IPS-20b (cell line): ENCODE results near the gene RLIM.

ENCODE experiments used
- H3K27ac ChIP-seq: one replicate; pipeline ENCODE4 v1.5.1; 2013; ENCODE audit warnings: low read length
- H3K27me3 ChIP-seq: 2 replicates; pipeline ENCODE4 v1.6.1; 2013; ENCODE audit warnings: mild to moderate bottlenecking, low read length, inconsistent platforms; ENCODE audit not compliant: insufficient read depth
- H3K36me3 ChIP-seq: 2 replicates; pipeline ENCODE4 v1.6.1; 2013; ENCODE audit warnings: low read depth, mild to moderate bottlenecking, inconsistent platforms, low read length, moderate library complexity; ENCODE audit not compliant: insufficient read depth
- H3K4me1 ChIP-seq: 2 replicates; pipeline ENCODE4 v1.6.1; 2013; ENCODE audit warnings: mild to moderate bottlenecking, control low read depth, inconsistent platforms, low read length, moderate library complexity; ENCODE audit not compliant: insufficient read depth
- H3K4me3 ChIP-seq: 2 replicates; pipeline ENCODE4 v1.5.1; 2013; ENCODE audit warnings: mild to moderate bottlenecking, low read length, inconsistent platforms
- H3K9ac ChIP-seq: 2 replicates; pipeline ENCODE4 v1.6.1; 2013; ENCODE audit warnings: low read depth, mild to moderate bottlenecking, inconsistent platforms, low read length, moderate library complexity
- H3K9me3 ChIP-seq: 2 replicates; pipeline ENCODE4 v1.6.1; 2013; ENCODE audit warnings: mild to moderate bottlenecking, low read depth, low read length, inconsistent platforms; ENCODE audit not compliant: insufficient read depth

The RLIM gene

DNA sequence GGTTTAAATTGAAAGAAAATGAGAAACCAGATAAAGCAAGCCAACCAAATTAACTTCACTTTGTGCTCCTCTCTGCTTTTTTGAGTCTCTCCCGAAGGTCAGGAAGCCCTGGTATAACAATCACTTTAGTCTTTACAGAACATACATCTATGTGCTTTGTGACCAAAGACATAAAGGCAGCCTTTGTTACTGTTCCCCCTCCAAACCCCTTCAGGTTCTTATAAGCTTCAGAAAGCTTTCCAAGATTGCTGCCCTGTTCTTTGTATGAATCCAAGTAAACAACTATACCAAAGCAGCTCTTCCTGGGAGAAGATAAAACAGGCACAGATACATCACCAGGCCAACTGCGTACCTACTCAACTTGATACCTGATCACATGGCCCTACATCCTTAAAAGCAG lies 28.7 kb downstream of the RLIM start:
- peaks cover 29% of the 10 kb centered on the region for H3K36me3 ChIP-seq
- no peak overlapping the region for H3K9ac ChIP-seq

DNA sequence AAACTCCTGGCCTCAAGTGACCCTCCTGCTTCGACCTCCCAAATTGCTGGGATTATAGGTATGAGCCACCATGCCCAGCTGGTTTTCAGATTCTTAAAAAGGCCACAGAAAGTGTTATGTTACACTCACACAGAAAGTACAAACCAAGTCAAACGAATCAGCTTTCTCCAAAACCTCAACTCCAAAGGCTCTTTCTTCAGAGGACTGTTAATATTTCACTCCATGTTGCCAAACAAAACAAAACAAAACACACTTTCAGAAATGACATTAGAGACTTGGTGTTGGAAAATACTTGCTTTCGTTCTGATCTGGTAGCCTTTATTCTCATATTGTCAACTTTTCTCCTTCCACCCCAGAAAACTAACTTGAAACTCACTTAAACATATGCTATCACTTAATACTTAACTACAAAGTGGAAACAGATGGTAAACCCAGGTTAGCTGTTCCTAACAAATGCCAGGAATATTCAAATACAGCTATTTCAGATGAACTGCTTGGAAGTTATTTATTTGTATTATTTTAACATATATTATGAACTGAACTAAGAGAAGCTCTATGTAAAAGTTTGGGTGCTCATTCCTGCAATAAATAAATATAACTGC lies 34.7 kb downstream of the RLIM start:
- Histone ChIP-seq H3K9ac (no peak overlapping the region), H3K4me1 (no peaks in the 10 kb centered on the region), H3K27ac (no peak overlapping the region), H3K27me3 (no peaks in the 10 kb centered on the region), H3K4me3 (no peak overlapping the region), H3K36me3 (no peaks in the 10 kb centered on the region), H3K9me3 (no peaks in the 10 kb centered on the region)

More for the DNA sequence above, 28.7 kb downstream of the RLIM start:
- no peaks in the 10 kb centered on the region for H3K27me3 ChIP-seq
- H3K9me3 ChIP-seq: no peaks in the 10 kb centered on the region
- no peaks in the 10 kb centered on the region for H3K4me1 ChIP-seq
- H3K27ac ChIP-seq: no peak overlapping the region
- no peak overlapping the region for H3K4me3 ChIP-seq

DNA sequence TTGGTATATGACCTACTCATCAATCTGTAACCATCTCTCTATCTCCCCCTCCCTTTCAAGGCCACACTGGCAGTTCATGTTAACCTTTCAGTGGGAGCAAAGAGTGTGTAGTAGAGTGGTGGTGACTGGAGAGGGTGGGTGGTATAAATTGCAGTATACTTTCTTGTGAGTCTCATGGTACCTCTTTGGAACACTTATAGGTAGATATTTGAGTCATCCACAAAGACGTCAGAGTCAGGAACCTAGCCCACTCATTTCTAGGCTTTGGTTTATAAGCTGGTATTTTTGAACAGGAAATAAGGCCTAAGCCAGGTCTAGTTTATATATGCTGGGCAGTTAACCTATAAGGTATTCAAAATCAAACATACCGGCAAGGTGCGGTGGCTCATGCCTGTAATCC lies 36.3 kb downstream of the RLIM start:
- Histone ChIP-seq H3K4me3 (no peak overlapping the region), H3K4me1 (no peaks in the 10 kb centered on the region), H3K27me3 (no peaks in the 10 kb centered on the region), H3K36me3 (no peaks in the 10 kb centered on the region), H3K9me3 (no peaks in the 10 kb centered on the region), H3K27ac (no peak overlapping the region), H3K9ac (no peak overlapping the region)

DNA sequence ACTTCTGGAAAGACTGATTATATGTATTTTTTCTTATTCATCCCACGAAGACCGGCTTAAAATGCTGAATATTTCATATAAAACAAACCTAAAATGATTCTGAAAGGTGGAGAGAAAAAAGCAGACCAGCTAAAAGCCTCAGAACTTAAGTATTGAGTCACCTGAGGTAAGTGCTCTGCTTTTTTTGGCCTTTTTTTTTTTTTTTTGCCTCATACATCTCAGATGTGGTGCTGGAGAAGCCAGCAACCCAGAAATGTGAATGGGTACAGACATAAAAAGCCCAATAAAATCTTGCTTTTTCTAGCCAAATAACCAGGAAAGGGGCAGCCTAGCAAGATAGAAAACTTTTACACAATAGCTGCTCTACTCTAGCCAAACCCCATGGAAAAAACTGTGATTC lies 57.0 kb downstream of the RLIM start:
- Histone ChIP-seq H3K4me3 (no peak overlapping the region), H3K36me3 (no peaks in the 10 kb centered on the region), H3K27ac (no peak overlapping the region), H3K27me3 (no peaks in the 10 kb centered on the region), H3K9ac (no peak overlapping the region), H3K9me3 (no peaks in the 10 kb centered on the region), H3K4me1 (no peaks in the 10 kb centered on the region)

DNA sequence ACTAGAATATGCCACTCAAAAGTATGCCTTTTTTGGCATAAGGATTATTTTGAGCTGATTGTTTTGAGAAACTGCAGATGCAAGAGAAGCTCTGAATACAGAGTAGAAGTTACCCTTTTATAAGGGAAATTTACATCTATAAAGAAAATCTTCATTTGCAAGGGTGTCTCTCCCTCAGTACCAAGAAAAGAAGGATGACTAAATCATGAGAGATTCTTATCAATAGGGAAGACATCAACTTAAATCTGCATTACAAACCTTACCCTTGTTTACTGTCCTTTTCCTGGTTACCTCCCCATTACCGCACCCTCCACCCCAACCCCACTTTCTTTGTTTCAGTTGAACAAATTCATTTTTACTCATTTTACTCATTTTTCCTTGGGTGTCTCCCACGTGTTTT lies 62.5 kb downstream of the RLIM start:
- H3K9ac ChIP-seq: no peak overlapping the region
- no peak overlapping the region for H3K27ac ChIP-seq
- no peaks in the 10 kb centered on the region for H3K36me3 ChIP-seq
- H3K27me3 ChIP-seq: no peaks in the 10 kb centered on the region; the same call in 1 of the 2 replicates
- H3K4me1 ChIP-seq: peaks cover 3% of the 10 kb centered on the region; the same call in 1 of the 2 replicates
- H3K9me3 ChIP-seq: no peaks in the 10 kb centered on the region
- H3K4me3 ChIP-seq: no peak overlapping the region

DNA sequence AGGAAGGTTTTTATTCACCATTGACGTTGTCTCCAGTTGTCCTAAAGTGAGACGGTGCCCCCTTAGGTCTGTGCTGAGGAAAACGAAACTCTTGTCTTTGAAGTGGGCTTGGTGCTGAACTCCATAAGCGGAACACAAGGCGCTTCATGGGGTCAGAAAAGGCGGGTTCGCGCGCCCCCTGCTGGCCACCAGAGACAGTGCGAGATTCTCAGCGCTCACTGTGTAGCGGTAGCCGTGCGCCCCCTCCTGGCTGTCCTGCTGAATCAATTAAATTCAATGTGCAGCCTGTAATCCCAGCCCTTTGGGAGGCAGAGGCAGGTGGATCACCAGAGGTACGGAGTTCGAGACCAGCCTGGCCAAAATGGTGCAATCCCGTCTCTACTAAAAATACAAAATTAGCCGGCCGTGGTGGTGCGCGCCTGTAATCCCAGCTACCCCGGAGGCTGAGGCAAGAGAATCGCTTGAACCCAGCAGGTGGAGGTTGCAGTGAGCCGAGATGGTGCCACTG lies 64.1 kb downstream of the RLIM start:
- H3K27me3 ChIP-seq: no peaks in the 10 kb centered on the region; the same call in 1 of the 2 replicates
- H3K36me3 ChIP-seq: no peaks in the 10 kb centered on the region
- no peak overlapping the region for H3K4me3 ChIP-seq
- H3K9me3 ChIP-seq: no peaks in the 10 kb centered on the region
- H3K9ac ChIP-seq: no peak overlapping the region
- no peak overlapping the region for H3K27ac ChIP-seq
- H3K4me1 ChIP-seq: peaks cover 3% of the 10 kb centered on the region; the same call in 1 of the 2 replicates

DNA sequence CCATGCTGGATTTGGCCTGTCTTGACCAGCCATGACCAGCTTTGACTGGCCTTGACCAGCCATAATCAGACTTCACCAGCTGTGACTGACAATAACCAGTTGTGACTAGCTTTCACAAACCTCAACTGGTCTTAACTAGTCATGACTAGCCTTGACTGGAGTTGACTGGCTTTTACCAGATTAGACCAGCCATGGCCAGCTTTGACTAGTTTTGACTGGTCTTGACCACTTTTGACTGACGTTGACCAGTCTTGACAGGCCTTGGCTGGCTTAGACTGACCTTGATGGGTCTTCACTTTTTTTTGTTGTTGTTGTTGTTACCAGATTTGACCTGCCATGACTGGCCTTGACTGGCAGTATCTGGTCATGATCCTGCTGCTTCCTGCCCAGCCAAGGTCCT lies 67.4 kb downstream of the RLIM start:
- H3K9ac ChIP-seq: no peak overlapping the region
- H3K4me1 ChIP-seq: peaks cover 3% of the 10 kb centered on the region; the same call in 1 of the 2 replicates
- H3K4me3 ChIP-seq: no peak overlapping the region
- no peaks in the 10 kb centered on the region for H3K9me3 ChIP-seq
- H3K36me3 ChIP-seq: no peaks in the 10 kb centered on the region
- H3K27ac ChIP-seq: no peak overlapping the region
- no peaks in the 10 kb centered on the region; the same call in 1 of the 2 replicates for H3K27me3 ChIP-seq

DNA sequence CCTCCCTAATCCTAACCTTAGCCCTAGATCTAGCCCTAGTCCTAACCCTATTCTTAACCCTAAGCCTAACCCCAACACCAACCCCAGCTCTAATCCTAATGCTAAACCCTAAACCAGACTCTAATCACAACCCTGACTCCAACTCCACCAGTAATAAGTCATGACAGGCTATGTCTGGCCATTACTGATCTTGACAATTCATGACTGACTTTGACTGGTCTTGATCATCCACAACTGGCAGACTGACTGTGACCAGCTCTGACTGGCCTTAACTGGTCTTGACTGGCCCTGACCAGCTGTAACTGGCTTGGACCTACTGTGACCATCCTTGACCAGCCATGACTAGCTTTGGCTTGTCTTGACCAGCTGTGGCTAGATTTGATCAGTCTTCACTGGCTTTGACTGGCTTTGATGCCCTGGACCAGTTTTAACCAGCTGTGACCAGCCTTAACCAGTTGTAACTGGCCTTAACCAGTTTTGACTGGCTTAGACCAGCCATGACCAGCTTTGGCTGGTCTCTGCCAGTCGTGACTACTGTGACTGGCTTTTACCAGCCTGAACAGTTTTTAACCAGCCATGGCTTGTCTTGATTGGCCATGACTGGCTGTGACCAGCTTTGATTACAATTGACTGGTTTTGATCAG lies 68.4 kb downstream of the RLIM start:
- Histone ChIP-seq H3K9me3 (no peaks in the 10 kb centered on the region), H3K4me1 (peaks cover 3% of the 10 kb centered on the region; the same call in 1 of the 2 replicates), H3K27ac (no peak overlapping the region), H3K36me3 (no peaks in the 10 kb centered on the region), H3K4me3 (no peak overlapping the region), H3K27me3 (no peaks in the 10 kb centered on the region; the same call in 1 of the 2 replicates), H3K9ac (no peak overlapping the region)

DNA sequence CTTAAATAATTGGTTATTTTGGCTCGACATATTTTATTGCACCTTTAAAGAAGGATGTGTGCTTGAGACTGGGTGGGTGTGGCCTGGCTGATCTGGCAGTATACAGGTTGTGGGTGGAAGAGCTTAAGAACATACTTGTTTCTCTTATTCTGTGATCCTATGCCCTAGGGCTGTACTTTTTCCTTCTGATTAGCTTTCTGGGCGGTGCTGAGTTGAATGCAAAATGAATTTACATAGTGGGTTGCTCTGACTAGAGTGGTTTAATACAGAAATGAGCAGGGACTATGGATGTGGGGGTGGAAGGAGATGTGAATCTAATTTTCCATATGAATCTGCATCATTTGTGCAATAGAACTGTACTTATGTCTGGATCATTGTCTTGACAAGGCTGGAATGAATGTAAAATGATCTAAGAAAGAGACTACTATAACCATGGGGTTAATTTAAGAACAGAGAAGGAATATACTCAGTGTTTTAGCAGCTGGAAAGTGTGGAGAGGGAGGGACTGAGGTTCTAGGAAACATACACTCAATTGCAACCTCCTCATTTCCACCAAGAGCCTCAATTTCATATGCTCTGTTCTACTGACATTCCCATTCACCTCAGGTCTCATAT lies 73.7 kb downstream of the RLIM start:
- H3K9me3 ChIP-seq: no peaks in the 10 kb centered on the region

DNA sequence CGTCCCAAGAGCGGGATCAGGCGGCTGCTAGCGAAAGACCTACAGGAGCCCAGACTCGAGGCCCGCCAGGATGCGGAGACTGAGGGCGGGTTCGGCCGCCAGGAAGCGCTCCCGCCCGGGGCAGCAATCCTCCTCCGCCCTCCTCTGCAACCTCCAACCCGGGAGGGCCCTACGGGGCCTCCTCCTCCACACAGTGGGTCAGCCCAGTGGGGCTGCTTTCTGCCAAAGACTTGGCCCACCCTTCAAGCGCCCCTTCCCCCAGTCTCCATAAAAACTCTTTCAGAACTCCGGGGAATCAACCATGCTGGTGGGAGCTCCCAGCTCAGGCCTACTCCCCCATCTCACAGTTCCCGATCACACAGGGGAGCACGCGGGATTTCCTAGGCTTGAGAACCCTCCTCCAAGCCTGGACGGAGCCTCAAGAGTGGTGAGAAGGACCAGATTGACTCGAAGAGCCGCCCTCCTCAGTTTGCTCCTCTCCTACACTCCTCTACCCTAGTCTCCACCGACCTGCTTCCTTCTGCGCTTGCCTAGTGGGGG lies 77.5 kb downstream of the RLIM start:
- Histone ChIP-seq H3K9me3 (no peaks in the 10 kb centered on the region), H3K27ac (no peak overlapping the region), H3K4me1 (no peaks in the 10 kb centered on the region), H3K27me3 (peaks cover 15% of the 10 kb centered on the region), H3K36me3 (no peaks in the 10 kb centered on the region), H3K4me3 (peak overlapping the region; percentile 64; the same call in 1 of the 2 replicates), H3K9ac (peak overlapping the region; percentile 15; the same call in 1 of the 2 replicates)

More for the DNA sequence above, 73.7 kb downstream of the RLIM start:
- H3K4me3 ChIP-seq: no peak overlapping the region
- H3K9ac ChIP-seq: no peak overlapping the region
- H3K27me3 ChIP-seq: peaks cover 15% of the 10 kb centered on the region
- H3K27ac ChIP-seq: no peak overlapping the region
- no peaks in the 10 kb centered on the region for H3K4me1 ChIP-seq
- H3K36me3 ChIP-seq: no peaks in the 10 kb centered on the region

DNA sequence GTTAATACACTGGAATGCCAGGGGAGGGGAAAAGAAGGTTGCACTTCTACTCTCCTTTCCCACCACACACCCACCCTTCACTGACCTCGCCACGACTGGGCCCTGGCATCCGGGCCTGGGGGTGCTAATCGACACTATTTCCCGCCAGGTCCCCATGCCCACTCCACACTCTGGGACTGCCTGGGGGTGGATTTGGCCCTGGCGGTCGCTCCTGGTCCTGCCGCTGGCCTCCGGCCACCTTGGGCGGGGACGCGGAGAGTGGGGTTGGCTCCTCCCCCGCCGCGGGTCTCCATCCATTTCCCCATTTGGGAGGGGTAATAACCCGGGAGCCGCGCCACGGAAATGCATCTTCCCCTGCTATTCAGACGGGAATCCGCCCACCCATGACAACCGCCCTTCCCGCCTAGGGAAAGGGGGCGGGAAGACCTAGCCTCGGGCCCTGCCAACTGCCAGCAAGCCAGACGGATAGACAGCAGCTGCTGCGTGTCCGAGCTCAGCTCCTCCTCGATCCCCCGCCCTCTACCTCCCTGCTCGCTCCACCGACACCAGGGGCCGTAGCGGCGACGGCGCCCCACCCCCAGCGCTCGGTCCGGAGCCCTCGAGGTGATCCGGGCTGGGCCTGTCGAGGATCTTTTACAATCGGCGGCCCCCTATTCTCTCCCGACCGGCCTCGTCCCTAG lies 78.1 kb downstream of the RLIM start:
- H3K4me1 ChIP-seq: no peaks in the 10 kb centered on the region
- H3K36me3 ChIP-seq: no peaks in the 10 kb centered on the region
- no peaks in the 10 kb centered on the region for H3K9me3 ChIP-seq
- peak overlapping the region; percentile 64 for H3K4me3 ChIP-seq
- H3K27me3 ChIP-seq: peaks cover 15% of the 10 kb centered on the region
- peak overlapping the region; percentile 15; the same call in 1 of the 2 replicates for H3K9ac ChIP-seq
- no peak overlapping the region for H3K27ac ChIP-seq
